Endothelial cell of umbilical vein (primary cell): ENCODE measurements around the gene DENND2A. TPM values are rescaled to one million over a fixed set of nuclear protein-coding genes. Genes with fewer than 3 reads are reported as not detected.

ENCODE experiments used
- BruUV-seq: library from RNA; stranded (reverse); fragments of 400-500 nt; replicated peaks from 2 replicates; lab custom pipeline; 2021; lab: Mats Ljungman, UMichigan
- CTCF ChIA-PET: fragments of 300-600, 350-600 bp; sonication (Branson Sonifier 250); formaldehyde crosslinking; loops from one replicate; lab custom pipeline; 2021; ENCODE audit warnings: antibody characterized with exemption, inconsistent platforms; lab: Charles Lee
- POLR2A ChIA-PET: fragments of 300-600, 350-600 bp; sonication (Branson Sonifier 250); formaldehyde crosslinking; loops from one replicate; lab custom pipeline; 2021; ENCODE audit warnings: antibody characterized with exemption, inconsistent platforms; lab: Charles Lee
- DNase-seq: peaks from one replicate; pipeline ENCODE4 v3.0.0-alpha.2; 2011; ENCODE audit warnings: low read depth, low spot score
- FAIRE-seq: peaks from 2 replicates; lab custom pipeline; 2011; peaks lifted over from hg19 to GRCh38; lab: Jason Lieb, UNC
- H2AFZ ChIP-seq: 2 replicates; pipeline ENCODE4 v1.6.0; 2012; ENCODE audit warnings: low read depth, low read length, control low read depth, inconsistent platforms
- H3K27ac ChIP-seq: 2 replicates; pipeline ENCODE4 v1.5.1; 2011; ENCODE audit warnings: low read depth, mild to moderate bottlenecking, control low read depth, low read length, moderate library complexity; ENCODE audit not compliant: insufficient read depth
- H3K27me3 ChIP-seq, 2 experiments: 2 replicates each; pipeline versions ENCODE4 v1.6.0 to v1.6.1; 2011; ENCODE audit warnings: low read length in 2 of 2, mixed read lengths in 1 of 2; ENCODE audit not compliant: control insufficient read depth in 2 of 2, insufficient read depth in 2 of 2
- H3K36me3 ChIP-seq, 2 experiments: 2 replicates in 1 of 2; 3 replicates in 1 of 2; pipeline ENCODE4 v1.5.1; 2011; ENCODE audit warnings: low read length in 2 of 2, mild to moderate bottlenecking in 1 of 2, moderate library complexity in 1 of 2; ENCODE audit not compliant: control insufficient read depth in 2 of 2, insufficient read depth in 2 of 2; ENCODE audit errors: extremely low read depth in 1 of 2
- H3K4me1 ChIP-seq: 3 replicates; pipeline ENCODE4 v1.5.1; 2011; ENCODE audit warnings: mild to moderate bottlenecking, low read length; ENCODE audit not compliant: control insufficient read depth, insufficient read depth; ENCODE audit errors: extremely low read depth
- H3K4me2 ChIP-seq: 2 replicates; pipeline ENCODE4 v1.6.1; 2011; ENCODE audit warnings: low read length, control low read depth, mixed read lengths; ENCODE audit not compliant: insufficient read depth
- H3K4me3 ChIP-seq, 3 experiments: fragments of 200-600 bp in 1 of 3; sonication (generic), shearing (Covaris generic) in 1 of 3; replicated peaks in 1 of 3; 2 replicates each; pipeline ENCODE4 v1.5.1; 2011 to 2016; ENCODE audit warnings: control low read depth in 3 of 3, low read length in 3 of 3, mild to moderate bottlenecking in 2 of 3, inconsistent platforms in 1 of 3, low read depth in 1 of 3, moderate library complexity in 1 of 3; ENCODE audit not compliant: insufficient read depth in 1 of 3
- H3K79me2 ChIP-seq: 2 replicates; pipeline ENCODE4 v1.6.0; 2012; ENCODE audit warnings: low read length, inconsistent platforms; ENCODE audit not compliant: control insufficient read depth, insufficient read depth
- H3K9ac ChIP-seq: replicated peaks from 2 replicates; pipeline ENCODE3; 2011; ENCODE audit warnings: low read length, control low read depth; ENCODE audit not compliant: insufficient read depth; ENCODE audit errors: extremely low read depth
- H3K9me1 ChIP-seq: replicated peaks from 3 replicates; pipeline ENCODE4 v1.6.0; 2011; ENCODE audit warnings: mild to moderate bottlenecking, low read length; ENCODE audit not compliant: control insufficient read depth, insufficient read depth; ENCODE audit errors: extremely low read depth
- H3K9me3 ChIP-seq: replicated peaks from 2 replicates; pipeline ENCODE4 v1.5.1; 2012; ENCODE audit warnings: low read length, inconsistent platforms; ENCODE audit not compliant: control insufficient read depth, insufficient read depth
- H4K20me1 ChIP-seq: replicated peaks from 2 replicates; pipeline ENCODE3; 2011; ENCODE audit warnings: mild to moderate bottlenecking, low read length; ENCODE audit not compliant: control insufficient read depth, insufficient read depth; ENCODE audit errors: extremely low read depth
- CTCF ChIP-seq, 2 donors: IDR thresholded peaks; 1 replicate in 1 of 2; 2 replicates in 1 of 2; pipeline ENCODE4 v1.5.1; 2011; ENCODE audit warnings: low read length in 2 of 2, mild to moderate bottlenecking in 2 of 2, moderate library complexity in 2 of 2, control low read depth in 1 of 2, inconsistent platforms in 1 of 2, low read depth in 1 of 2; ENCODE audit not compliant: insufficient read depth in 1 of 2; ENCODE audit errors: extremely low read depth in 1 of 2
- EZH2 ChIP-seq: IDR thresholded peaks from 2 replicates; pipeline ENCODE4 v1.6.1; 2012; ENCODE audit warnings: borderline replicate concordance, low read depth, mild to moderate bottlenecking, moderate library complexity, low read length, inconsistent platforms; ENCODE audit not compliant: severe bottlenecking
- FOS ChIP-seq: IDR thresholded peaks from 2 replicates; pipeline ENCODE4 v1.6.1; 2011; ENCODE audit warnings: mild to moderate bottlenecking, low read length, moderate library complexity, borderline replicate concordance; ENCODE audit not compliant: insufficient read depth
- GATA2 ChIP-seq: IDR thresholded peaks from 2 replicates; pipeline ENCODE4 v1.7.0; 2011; ENCODE audit warnings: low read depth, mild to moderate bottlenecking, moderate library complexity, mixed read lengths, low read length; ENCODE audit not compliant: insufficient read length, insufficient read depth
- JUN ChIP-seq: IDR thresholded peaks from 2 replicates; pipeline ENCODE4 v1.6.1; 2011; ENCODE audit warnings: borderline replicate concordance, low read depth; ENCODE audit not compliant: insufficient read length, insufficient read depth
- MAX ChIP-seq: IDR thresholded peaks from 2 replicates; pipeline ENCODE4 v1.6.1; 2011; ENCODE audit not compliant: insufficient read depth, insufficient read length
- MYC ChIP-seq: IDR thresholded peaks from one replicate; pipeline ENCODE4 v1.6.1; 2011; ENCODE audit warnings: mild to moderate bottlenecking, low read depth, low read length
- POLR2A ChIP-seq: IDR thresholded peaks from 2 replicates; pipeline ENCODE4 v1.6.1; 2012; ENCODE audit warnings: low read depth, mild to moderate bottlenecking, control low read depth, low read length
- POLR2AphosphoS5 ChIP-seq: IDR thresholded peaks from 2 replicates; pipeline ENCODE4 v1.6.1; 2012; ENCODE audit warnings: low read depth, mild to moderate bottlenecking, control low read depth, low read length, moderate library complexity; ENCODE audit not compliant: insufficient read depth
- dilution Hi-C: fragments of 300-500 bp; cut with MboI; formaldehyde crosslinking; loops from one replicate; pipeline ENCODE4 v1.15.0; 2019; ENCODE audit warnings: low sequenced_read_pairs; ENCODE audit not compliant: extremely low pct_ligation_motif_present
- intact Hi-C: fragments of 100-400 bp; cut with micrococcal nuclease; formaldehyde crosslinking; loops from one replicate; pipeline ENCODE4 v1.10.0; 2022
- polyA plus RNA-seq, 4 experiments: library from polyadenylated mRNA; depleted of rRNA in 3 of 4; stranded (reverse) in 3 of 4; unstranded in 1 of 4; fragments of >200 nt; gene quantifications; 2 replicates each; pipeline versions ENCODE4 v1.2.1 to v1.2.3, GENCODE V29; 2011 to 2012; ENCODE audit warnings: missing spikeins in 1 of 4
- total RNA-seq: library from RNA; stranded (reverse); gene quantifications from 2 replicates; pipeline ENCODE4 v1.2.3, GENCODE V29; 2021

Gene DENND2A
- total and polyA plus RNA-seq, 2 donors (not counting 3 experiments of a cell fraction or from before 2014, with no cell fraction given), result 0.33 TPM; not detected in 1

- Histone ChIP-seq H3K79me2 (no peaks in the 10 kb centered on the region), H3K9ac (no peak overlapping the region), H3K9me1 (no peaks in the 10 kb centered on the region), H3K27me3 (no peaks in the 10 kb centered on the region), H3K36me3 (no peaks in the 10 kb centered on the region), H3K27ac (no peak overlapping the region), H3K9me3 (no peaks in the 10 kb centered on the region), H4K20me1 (no peaks in the 10 kb centered on the region), H3K4me2 (no peak overlapping the region), H3K4me3 (no peak overlapping the region), H2AFZ (no peak overlapping the region), H3K4me1 (no peaks in the 10 kb centered on the region)
- ChIA-PET POLR2A (no interaction called here), CTCF (interaction anchor here (3.3 kb wide), 1 partner anchor 9 kb away, joined by 14 read pairs; no protein-coding TSS in a partner anchor)
- no peak for DNase-seq
- intact Hi-C loops (no loop called here), dilution Hi-C loops (no loop called here)
- no peak for TF ChIP-seq MYC
- TF ChIP-seq EZH2, result no peak
- TF ChIP-seq JUN, result no peak
- TF ChIP-seq MAX, result no peak
- TF ChIP-seq CTCF (IDR thresholded peaks at IDR 0.05; ENCODE audit: extremely low read depth in 1 of 2, insufficient read depth in 1 of 2, low read depth in 1 of 2, low read length in 2 of 2), result no peak
- no peak for TF ChIP-seq POLR2A
- no peak for TF ChIP-seq GATA2
- no peak for TF ChIP-seq POLR2AphosphoS5
- TF ChIP-seq FOS, result no peak
- no peak for FAIRE-seq
- no TSS peak for BruUV-seq
Measured at GRCh38 chr7:140526787-140527664, 113.6 kb downstream of the DENND2A start.
